ENCODE measurements around the gene FHIT. TPM values are rescaled to one million over a fixed set of nuclear protein-coding genes. Genes with fewer than 3 reads are reported as not detected.
"Not testable (repeated sequence)": the region's sequence is repeated elsewhere in the genome, so short reads cannot be mapped to it uniquely, and the experiment has no call there.

Gene FHIT
- polyA plus RNA-seq, 1 of the 3 experiments (the other 2 are of a cell fraction), result 0.41 TPM

DNA sequence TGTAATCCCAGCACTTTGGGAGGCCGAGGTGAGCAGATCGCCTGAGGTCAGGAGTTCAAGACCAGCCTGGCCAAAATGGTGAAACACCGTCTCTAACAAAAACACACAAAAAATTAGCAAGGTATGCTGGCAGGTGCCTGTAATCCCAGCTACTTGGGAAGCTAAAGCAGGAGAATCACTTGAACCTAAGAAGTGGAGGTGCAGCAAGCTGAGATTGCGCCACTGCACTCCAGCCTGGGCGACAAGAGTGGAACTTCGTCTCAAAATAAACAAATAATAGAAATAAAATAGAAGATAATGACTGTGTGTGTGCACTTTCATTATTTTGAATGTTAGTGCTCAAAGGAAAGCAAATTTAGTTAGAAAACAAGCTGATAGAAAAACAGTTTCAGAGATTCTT is 234.2 kb downstream of the FHIT start:
- POLR2A ChIA-PET; DNase-seq; H3F3A ChIP-seq (replicated peaks; ENCODE audit: insufficient read depth); H2AFZ ChIP-seq (ENCODE audit: low read depth); H3K9ac ChIP-seq; H3K9me3 ChIP-seq; H3K4me3 ChIP-seq (ENCODE audit: low read depth in 2 of 2, low read length in 1 of 2); H3K9me2 ChIP-seq; H3K79me2 ChIP-seq (ENCODE audit: insufficient read depth); H3K36me3 ChIP-seq (replicated peaks in 1 of 2; ENCODE audit: control insufficient read depth in 1 of 2, insufficient read depth in 2 of 2, low read length in 1 of 2); H3K4me2 ChIP-seq; H3K27ac ChIP-seq (ENCODE audit: low read depth in 2 of 2, low read length in 1 of 2); H4K20me1 ChIP-seq (ENCODE audit: insufficient read depth); H3K4me1 ChIP-seq (ENCODE audit: control insufficient read depth in 1 of 2, insufficient read depth in 2 of 2, low read depth in 1 of 2, low read length in 1 of 2); H3K27me3 ChIP-seq (ENCODE audit: insufficient read depth): not testable (repeated sequence)
- CTCF ChIA-PET, result interaction anchor here (0.9 kb wide), 1 partner anchor 20 kb away, joined by 3 read pairs; no protein-coding TSS in a partner anchor
- 78% methylated on average over 6 of the region's 6 CpGs for WGBS (ENCODE audit: low lambda C conversion rate)

DNA sequence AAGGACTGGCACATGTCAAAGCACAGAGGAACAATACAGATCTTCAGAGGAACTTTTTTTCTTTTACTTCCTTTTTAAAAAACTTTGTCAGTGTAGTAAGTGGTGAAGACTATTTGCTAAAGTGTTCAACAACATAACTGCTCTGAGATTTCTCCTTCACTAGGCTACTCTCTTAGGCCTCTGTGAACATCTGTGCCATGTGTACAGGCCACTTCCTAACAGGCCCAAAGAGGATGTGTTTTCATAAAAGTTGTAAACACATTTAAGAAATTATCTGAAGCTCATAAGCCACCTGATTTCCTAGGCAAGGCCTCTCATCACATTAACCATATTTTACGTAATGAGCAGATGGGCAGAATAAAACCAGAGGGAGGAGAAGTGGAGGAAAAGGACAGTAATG is 235.4 kb downstream of the FHIT start:
- Histone ChIP-seq H3K27me3 (ENCODE audit: insufficient read depth) (no peaks in the 10 kb centered on the region), H3K9me2 (no peaks in the 10 kb centered on the region), H3K4me1 (ENCODE audit: control insufficient read depth in 1 of 2, insufficient read depth in 2 of 2, low read depth in 1 of 2, low read length in 1 of 2) (no peaks in the 10 kb centered on the region; a peak in 1 of 4 replicates), H4K20me1 (ENCODE audit: insufficient read depth) (no peaks in the 10 kb centered on the region), H3K4me2 (no peak overlapping the region), H3K27ac (ENCODE audit: low read depth in 2 of 2, low read length in 1 of 2) (no peak overlapping the region), H3K79me2 (ENCODE audit: insufficient read depth) (no peaks in the 10 kb centered on the region), H3K36me3 (replicated peaks in 1 of 2; ENCODE audit: control insufficient read depth in 1 of 2, insufficient read depth in 2 of 2, low read length in 1 of 2) (no peaks in the 10 kb centered on the region), H3K9ac (no peak overlapping the region), H3K9me3 (no peaks in the 10 kb centered on the region), H2AFZ (ENCODE audit: low read depth) (no peak overlapping the region), H3F3A (replicated peaks; ENCODE audit: insufficient read depth) (no peaks in the 10 kb centered on the region), H3K4me3 (ENCODE audit: low read depth in 2 of 2, low read length in 1 of 2) (no peak overlapping the region)
- DNase-seq, result no peak
- TF ChIP-seq CHD2 (IDR thresholded peaks at IDR 0.05; ENCODE audit: low read length, partially characterized antibody) (no peak), PBX3 (IDR thresholded peaks at IDR 0.05) (no peak), ELF1 (IDR thresholded peaks at IDR 0.05) (no peak), USF2 (IDR thresholded peaks at IDR 0.05; ENCODE audit: borderline replicate concordance, low read depth, low read length) (no peak), GATA2 (CRISPR knock-in tag; IDR thresholded peaks at IDR 0.05) (no peak), NRF1 (IDR thresholded peaks at IDR 0.05; ENCODE audit: low read depth, low read length) (no peak)
- WGBS (ENCODE audit: low lambda C conversion rate), result 80% methylated on average over 1 of the region's 1 CpG
- POLR2A ChIA-PET, result no interaction called here
- CTCF ChIA-PET, result no interaction called here

DNA sequence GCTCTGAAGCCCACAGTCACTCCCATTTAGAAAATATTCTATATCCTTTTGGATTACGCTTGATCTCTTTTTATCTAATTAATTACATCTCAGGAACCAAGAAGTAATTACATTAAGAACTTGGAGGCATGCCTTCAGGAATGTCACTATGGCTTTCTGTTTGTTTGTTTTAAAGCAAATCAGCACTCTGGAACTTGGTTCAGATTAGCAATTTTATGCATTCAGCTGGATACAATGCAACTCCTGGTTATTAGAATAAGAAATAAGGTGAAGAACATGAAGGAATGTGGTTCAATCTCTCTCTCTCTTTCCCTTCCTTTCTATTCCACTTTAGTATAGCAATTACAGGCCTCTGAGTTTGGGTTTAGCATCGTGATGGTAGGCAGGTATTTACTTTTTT is 235.8 kb downstream of the FHIT start:
- Histone ChIP-seq H3F3A (replicated peaks; ENCODE audit: insufficient read depth) (no peaks in the 10 kb centered on the region), H3K9me3 (no peaks in the 10 kb centered on the region), H3K79me2 (ENCODE audit: insufficient read depth) (no peaks in the 10 kb centered on the region), H3K9me2 (no peaks in the 10 kb centered on the region), H2AFZ (ENCODE audit: low read depth) (no peak overlapping the region), H3K36me3 (replicated peaks in 1 of 2; ENCODE audit: control insufficient read depth in 1 of 2, insufficient read depth in 2 of 2, low read length in 1 of 2) (no peaks in the 10 kb centered on the region), H3K4me3 (ENCODE audit: low read depth in 2 of 2, low read length in 1 of 2) (no peak overlapping the region), H3K4me2 (no peak overlapping the region), H3K4me1 (ENCODE audit: control insufficient read depth in 1 of 2, insufficient read depth in 2 of 2, low read depth in 1 of 2, low read length in 1 of 2) (no peaks in the 10 kb centered on the region; a peak in 1 of 4 replicates), H3K9ac (no peak overlapping the region), H4K20me1 (ENCODE audit: insufficient read depth) (no peaks in the 10 kb centered on the region), H3K27me3 (ENCODE audit: insufficient read depth) (no peaks in the 10 kb centered on the region), H3K27ac (ENCODE audit: low read depth in 2 of 2, low read length in 1 of 2) (no peak overlapping the region)
- 53% methylated on average over 2 of the region's 2 CpGs for WGBS (ENCODE audit: low lambda C conversion rate)
- ChIA-PET CTCF (no interaction called here), POLR2A (no interaction called here)
- DNase-seq, result no peak
- TF ChIP-seq RXRA (IDR thresholded peaks at IDR 0.05; ENCODE audit: borderline replicate concordance, low read depth), result no peak
- no peak for TF ChIP-seq FOSL2 (IDR thresholded peaks at IDR 0.05; ENCODE audit: borderline replicate concordance, low read depth)
- TF ChIP-seq GATA2 (CRISPR knock-in tag; IDR thresholded peaks at IDR 0.05), result no peak
- no peak for TF ChIP-seq RCOR1 (IDR thresholded peaks at IDR 0.05; ENCODE audit: low read length)
- TF ChIP-seq GABPA (IDR thresholded peaks at IDR 0.05; ENCODE audit: low read depth), result no peak
- no peak for TF ChIP-seq REST (IDR thresholded peaks at IDR 0.05; ENCODE audit: low read depth, low read length)
- TF ChIP-seq, protein P1, sequence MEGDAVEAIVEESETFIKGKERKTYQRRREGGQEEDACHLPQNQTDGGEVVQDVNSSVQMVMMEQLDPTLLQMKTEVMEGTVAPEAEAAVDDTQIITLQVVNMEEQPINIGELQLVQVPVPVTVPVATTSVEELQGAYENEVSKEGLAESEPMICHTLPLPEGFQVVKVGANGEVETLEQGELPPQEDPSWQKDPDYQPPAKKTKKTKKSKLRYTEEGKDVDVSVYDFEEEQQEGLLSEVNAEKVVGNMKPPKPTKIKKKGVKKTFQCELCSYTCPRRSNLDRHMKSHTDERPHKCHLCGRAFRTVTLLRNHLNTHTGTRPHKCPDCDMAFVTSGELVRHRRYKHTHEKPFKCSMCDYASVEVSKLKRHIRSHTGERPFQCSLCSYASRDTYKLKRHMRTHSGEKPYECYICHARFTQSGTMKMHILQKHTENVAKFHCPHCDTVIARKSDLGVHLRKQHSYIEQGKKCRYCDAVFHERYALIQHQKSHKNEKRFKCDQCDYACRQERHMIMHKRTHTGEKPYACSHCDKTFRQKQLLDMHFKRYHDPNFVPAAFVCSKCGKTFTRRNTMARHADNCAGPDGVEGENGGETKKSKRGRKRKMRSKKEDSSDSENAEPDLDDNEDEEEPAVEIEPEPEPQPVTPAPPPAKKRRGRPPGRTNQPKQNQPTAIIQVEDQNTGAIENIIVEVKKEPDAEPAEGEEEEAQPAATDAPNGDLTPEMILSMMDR (IDR thresholded peaks at IDR 0.05), result no peak
- no peak for TF ChIP-seq MXI1 (IDR thresholded peaks at IDR 0.05; ENCODE audit: low read depth, low read length)
- no peak for TF ChIP-seq FOXM1 (IDR thresholded peaks at IDR 0.05; ENCODE audit: low read depth)
- TF ChIP-seq USF2 (IDR thresholded peaks at IDR 0.05; ENCODE audit: borderline replicate concordance, low read depth, low read length), result no peak
- no peak for TF ChIP-seq JUND (IDR thresholded peaks at IDR 0.05)
